ENCODE data around the gene EXOSC5. TPM values are rescaled to one million over a fixed set of nuclear protein-coding genes. Genes with fewer than 3 reads are reported as not detected.

The EXOSC5 gene
- total and polyA plus RNA-seq, 2 of the 13 experiments (the other 11 are each of a cell fraction or from before 2014, with no cell fraction given), result 24.1 to 26.5 TPM

DNA sequence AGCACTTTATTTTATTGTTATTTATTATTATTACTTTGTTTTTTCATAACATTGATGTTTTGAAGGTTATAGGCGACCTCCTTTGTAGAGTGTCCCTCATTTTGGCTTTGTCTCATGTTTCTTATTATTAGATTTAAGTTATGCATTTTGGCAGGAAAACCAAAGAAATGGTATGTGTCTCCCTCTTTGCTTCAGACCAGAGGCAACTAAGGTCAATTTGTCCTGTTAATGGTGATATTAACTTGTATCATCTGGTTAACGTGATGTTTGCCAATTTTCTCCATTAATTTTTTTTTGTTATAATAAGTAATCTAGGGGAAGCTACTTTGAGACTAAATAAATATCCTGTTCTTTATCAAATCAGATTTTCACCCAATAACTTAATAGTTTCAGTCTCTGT is 24.7 kb downstream of the EXOSC5 start:
- no peak for ATAC-seq

More for the DNA sequence above, 24.7 kb downstream of the EXOSC5 start:
- Histone ChIP-seq H3K27me3 (ENCODE audit: control insufficient read depth in 1 of 2, insufficient read depth in 2 of 2, low read length in 2 of 2) (no peaks in the 10 kb centered on the region), H2AFZ (ENCODE audit: low read length) (no peak overlapping the region), H3K4me3 (replicated peaks in 1 of 3; ENCODE audit: insufficient read depth in 1 of 3, low read depth in 2 of 3, low read length in 3 of 3) (no peak overlapping the region), H3K9ac (ENCODE audit: insufficient read depth, low read depth, low read length) (no peak overlapping the region), H4K20me1 (ENCODE audit: insufficient read depth, low read length) (no peaks in the 10 kb centered on the region), H3K4me2 (ENCODE audit: low read depth, low read length) (no peak overlapping the region), H3K79me2 (ENCODE audit: insufficient read depth, low read length) (peaks cover 1% of the 10 kb centered on the region), H3K9me3 (ENCODE audit: low read length) (no peaks in the 10 kb centered on the region), H3K36me3 (replicated peaks in 1 of 2; ENCODE audit: control insufficient read depth in 1 of 2, insufficient read depth in 2 of 2, low read length in 2 of 2) (no peaks in the 10 kb centered on the region; a peak in 2 of 5 replicates), H3K4me1 (ENCODE audit: insufficient read depth, low read length) (peaks cover 20% of the 10 kb centered on the region), H3K27ac (ENCODE audit: extremely low read length, insufficient read depth, low read length) (no peak overlapping the region)
- intact Hi-C loops (cut with micrococcal nuclease; ENCODE audit: unreplicated experiment), result no loop called here
- in situ Hi-C loops (cut with HindIII; ENCODE audit: extremely low pct_ligation_motif_present, low pct_unique_long_range_greater_than_20kb), result no loop called here
- 94% methylated on average over 2 of the region's 2 CpGs for WGBS (ENCODE audit: low lambda C conversion rate)
- ChIA-PET CTCF (ENCODE audit: low intra/inter-chr PET ratio, low total read pairs) (no interaction called here), POLR2A (interaction anchor here (1.2 to 2.2 kb wide), 2 partner anchors 9 to 67 kb away, joined by 3 to 7 read pairs; partner anchors contain the start of genes B9D2 and DMAC2)
- FAIRE-seq (no peak), DNase-seq (ENCODE audit: low spot score) (no peak)
- BruUV-seq (replicated peaks), result no TSS peak
- TF ChIP-seq HIVEP1 (CRISPR knock-in tag; IDR thresholded peaks at IDR 0.05), result no peak
- TF ChIP-seq ZNF792 (CRISPR knock-in tag; IDR thresholded peaks at IDR 0.05), result no peak
- TF ChIP-seq TCF12 (IDR thresholded peaks at IDR 0.05), result no peak
- TF ChIP-seq TCF12 (CRISPR knock-in tag; IDR thresholded peaks at IDR 0.05), result no peak
- no peak for TF ChIP-seq KAT8 (CRISPR knock-in tag; IDR thresholded peaks at IDR 0.05)
- TF ChIP-seq TARDBP (CRISPR knock-in tag; IDR thresholded peaks at IDR 0.05), result no peak
- no peak for TF ChIP-seq ZNF878 (CRISPR knock-in tag; IDR thresholded peaks at IDR 0.05)
- TF ChIP-seq, protein P1, sequence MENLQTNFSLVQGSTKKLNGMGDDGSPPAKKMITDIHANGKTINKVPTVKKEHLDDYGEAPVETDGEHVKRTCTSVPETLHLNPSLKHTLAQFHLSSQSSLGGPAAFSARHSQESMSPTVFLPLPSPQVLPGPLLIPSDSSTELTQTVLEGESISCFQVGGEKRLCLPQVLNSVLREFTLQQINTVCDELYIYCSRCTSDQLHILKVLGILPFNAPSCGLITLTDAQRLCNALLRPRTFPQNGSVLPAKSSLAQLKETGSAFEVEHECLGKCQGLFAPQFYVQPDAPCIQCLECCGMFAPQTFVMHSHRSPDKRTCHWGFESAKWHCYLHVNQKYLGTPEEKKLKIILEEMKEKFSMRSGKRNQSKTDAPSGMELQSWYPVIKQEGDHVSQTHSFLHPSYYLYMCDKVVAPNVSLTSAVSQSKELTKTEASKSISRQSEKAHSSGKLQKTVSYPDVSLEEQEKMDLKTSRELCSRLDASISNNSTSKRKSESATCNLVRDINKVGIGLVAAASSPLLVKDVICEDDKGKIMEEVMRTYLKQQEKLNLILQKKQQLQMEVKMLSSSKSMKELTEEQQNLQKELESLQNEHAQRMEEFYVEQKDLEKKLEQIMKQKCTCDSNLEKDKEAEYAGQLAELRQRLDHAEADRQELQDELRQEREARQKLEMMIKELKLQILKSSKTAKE (CRISPR knock-in tag; IDR thresholded peaks at IDR 0.05; ENCODE audit: borderline replicate concordance), result no peak
- no peak for TF ChIP-seq RAD21 (CRISPR knock-in tag; IDR thresholded peaks at IDR 0.05)
- TF ChIP-seq, protein P2, sequence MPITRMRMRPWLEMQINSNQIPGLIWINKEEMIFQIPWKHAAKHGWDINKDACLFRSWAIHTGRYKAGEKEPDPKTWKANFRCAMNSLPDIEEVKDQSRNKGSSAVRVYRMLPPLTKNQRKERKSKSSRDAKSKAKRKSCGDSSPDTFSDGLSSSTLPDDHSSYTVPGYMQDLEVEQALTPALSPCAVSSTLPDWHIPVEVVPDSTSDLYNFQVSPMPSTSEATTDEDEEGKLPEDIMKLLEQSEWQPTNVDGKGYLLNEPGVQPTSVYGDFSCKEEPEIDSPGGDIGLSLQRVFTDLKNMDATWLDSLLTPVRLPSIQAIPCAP (CRISPR knock-in tag; IDR thresholded peaks at IDR 0.05; ENCODE audit: low read depth), result no peak
- TF ChIP-seq ZC3H13 (CRISPR knock-in tag; IDR thresholded peaks at IDR 0.05), result no peak
